Measurements from ENCODE around the gene TMEM248.
"Not testable (repeated sequence)": the region's sequence is repeated elsewhere in the genome, so short reads cannot be mapped to it uniquely, and the experiment has no call there.

TMEM248 gene

DNA sequence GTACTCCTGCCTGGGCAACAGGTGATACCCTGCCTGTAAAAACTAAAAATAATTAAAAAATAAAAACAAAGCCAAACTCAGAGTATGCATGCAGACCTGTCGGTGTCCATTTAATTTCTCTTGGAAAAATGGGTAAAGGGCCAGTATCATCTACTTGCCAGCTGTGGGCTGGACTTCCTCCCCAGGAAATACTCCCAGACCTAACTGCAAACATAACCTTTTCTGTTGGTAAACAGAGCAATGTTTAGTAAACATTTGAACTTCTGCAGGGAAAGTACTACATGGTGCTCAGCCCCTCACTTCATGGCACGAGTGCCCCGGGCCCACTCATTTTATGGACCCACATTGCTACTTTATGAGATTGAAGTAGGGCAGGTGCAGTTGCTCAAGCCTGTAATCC, 10.2 kb upstream of the TMEM248 start:
- DNase-seq: no peak

DNA sequence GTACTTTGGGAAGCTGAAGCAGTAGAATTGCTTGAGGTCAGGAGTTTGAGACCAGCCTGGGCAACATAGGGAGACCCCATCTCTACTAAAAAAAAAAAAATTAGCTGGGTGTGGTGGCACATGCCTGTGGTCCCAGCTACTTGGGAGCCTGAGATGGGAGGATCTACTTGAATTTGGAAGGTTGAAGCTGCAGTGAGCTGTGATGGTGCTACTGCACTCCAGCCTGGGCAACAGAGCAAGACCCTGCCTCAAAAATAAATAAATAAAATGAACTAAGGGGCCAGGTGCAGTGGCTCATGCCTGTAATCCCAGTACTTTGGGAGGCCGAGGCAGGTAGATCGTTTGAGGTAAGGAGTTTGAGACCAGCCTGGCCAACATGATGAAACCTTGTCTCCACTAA, 9.8 kb upstream of the TMEM248 start:
- DNase-seq: not testable (repeated sequence)

DNA sequence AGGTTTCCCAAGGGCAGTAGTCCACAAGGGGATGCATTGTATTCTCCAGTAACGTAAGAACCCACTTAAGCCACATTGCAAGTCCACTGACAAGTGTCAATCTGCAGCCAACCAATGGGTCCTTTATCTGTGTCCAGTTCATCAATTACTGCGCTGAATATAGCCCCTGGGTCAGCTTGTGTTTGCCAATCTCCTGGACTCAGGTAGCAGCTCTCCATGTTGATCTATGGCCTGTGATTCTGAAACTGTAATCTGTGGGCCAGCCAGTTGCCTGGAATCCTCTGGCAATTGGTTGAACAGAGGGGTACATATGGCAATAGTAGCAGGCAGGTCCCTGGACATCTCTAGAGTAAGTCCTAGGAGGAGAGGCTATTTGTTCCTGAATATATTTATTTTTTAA, 8.8 kb upstream of the TMEM248 start:
- no peak for DNase-seq

DNA sequence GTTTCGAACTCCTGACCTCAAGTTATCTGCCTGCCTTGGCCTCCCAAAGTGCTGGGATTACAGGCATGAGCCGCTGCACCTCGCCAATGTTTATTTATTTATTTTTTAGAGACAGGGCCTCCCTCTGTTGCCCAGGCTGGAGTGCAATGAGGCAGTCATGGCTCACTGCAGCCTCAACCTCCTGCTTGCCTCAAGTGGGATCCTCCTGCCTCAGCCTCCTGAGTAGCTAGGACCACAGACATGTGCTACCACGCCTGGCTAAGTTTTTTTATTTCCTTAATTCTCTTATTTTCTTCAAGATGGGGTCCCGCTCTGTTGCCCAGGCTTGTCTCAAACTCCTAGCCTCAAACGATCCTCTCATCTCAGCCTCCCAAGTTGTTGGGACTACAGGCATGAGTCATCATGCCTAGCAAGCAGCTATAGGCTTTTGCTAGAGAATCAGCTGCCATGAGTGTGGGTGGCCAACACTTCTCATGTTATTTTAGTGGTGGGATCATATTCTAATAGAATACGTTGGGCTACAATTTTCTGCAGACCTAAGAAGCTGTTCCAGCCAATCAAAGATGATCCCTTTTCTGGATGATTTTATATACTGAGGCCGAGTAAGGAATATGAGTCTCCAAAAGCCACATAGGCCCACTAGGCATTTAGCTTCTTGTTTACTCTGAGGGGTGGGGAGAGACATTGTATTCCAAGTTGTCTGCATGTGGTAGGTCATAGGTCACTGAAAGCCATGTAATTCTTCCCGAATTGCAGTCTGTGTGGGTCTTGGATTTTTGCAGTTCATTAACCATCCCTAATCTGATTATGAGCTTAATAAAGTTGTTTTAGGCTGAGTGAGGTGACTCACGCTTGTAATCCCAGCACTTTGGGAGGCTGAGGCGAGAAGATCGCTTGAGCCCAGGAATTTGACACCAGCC, 7.6 kb upstream of the TMEM248 start:
- no peak for DNase-seq

DNA sequence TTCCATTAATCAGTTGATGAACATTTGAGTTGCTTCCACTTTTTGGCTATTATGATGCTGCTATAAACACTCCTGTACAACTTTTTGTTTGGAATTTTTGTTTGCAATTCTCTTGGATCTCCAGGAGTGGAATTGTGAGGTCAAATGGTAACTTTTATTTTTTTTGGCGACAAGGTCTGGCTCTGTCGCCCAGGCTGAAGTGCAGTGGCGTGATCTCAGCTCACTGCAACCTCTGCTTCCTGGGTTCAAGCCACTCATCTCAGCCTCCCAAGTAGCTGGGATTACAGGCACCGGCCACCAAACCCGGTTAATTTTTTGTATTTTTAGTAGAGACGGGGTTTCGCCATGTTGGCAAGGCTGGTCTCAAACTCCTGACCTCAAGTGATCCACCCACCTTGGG, 3.1 kb upstream of the TMEM248 start:
- not testable (repeated sequence) for DNase-seq

DNA sequence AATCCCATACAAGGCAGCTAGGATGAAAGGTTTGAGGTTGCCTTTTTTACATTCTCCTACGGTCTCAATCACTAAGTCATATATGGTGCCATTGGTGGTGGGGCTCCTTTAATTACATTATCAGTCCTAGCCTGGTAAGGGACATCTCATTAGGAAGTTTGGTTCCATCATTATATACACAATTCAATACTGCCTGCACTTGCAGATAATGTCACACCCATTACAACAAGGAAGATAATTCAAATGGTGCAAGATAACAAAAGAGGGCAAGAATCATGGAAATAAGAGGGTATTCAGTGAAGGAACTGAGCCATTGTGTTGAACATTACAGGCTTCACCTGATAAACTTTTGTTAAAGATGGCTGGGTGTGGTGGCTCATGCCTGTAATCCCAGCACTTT, 1.7 kb upstream of the TMEM248 start:
- no peak for DNase-seq

DNA sequence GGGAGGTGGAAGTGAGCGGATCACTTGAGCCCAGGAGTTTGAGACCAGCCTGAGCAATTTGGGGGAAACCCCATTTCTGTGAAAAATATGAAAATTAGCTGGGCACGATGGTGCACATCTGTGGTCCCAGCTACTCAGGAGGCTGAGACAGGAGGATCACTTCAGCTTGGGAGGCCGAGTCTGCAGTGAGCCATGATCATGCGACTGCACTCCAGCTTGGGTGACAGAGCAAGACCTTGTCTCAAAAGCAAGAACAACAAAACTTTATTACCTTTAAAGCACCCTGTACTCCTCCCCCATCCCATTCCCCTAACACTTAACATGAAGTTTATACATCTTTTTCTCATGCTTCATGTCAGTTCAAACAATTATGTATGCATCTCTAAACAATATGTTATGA, 1.3 kb upstream of the TMEM248 start:
- DNase-seq: no peak

DNA sequence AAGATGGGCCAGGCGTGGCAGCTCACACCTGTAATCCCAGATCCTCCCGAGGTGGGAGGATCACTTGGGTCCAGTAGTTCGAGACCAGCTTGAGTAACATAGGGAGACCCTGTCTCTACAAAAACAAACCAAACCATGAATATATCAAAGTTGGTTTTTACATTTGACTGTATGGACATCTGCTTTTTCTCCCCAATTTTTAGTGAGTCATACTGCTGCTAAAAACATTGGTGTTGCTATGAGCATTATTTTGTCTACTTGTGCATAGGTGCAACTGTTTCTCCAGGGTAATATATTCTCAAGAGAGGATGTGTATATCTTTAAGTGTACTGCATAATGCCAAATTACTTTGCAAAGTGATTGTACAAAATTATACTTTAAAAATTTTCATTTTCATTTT, 769 bp upstream of the TMEM248 start:
- DNase-seq: no peak

DNA sequence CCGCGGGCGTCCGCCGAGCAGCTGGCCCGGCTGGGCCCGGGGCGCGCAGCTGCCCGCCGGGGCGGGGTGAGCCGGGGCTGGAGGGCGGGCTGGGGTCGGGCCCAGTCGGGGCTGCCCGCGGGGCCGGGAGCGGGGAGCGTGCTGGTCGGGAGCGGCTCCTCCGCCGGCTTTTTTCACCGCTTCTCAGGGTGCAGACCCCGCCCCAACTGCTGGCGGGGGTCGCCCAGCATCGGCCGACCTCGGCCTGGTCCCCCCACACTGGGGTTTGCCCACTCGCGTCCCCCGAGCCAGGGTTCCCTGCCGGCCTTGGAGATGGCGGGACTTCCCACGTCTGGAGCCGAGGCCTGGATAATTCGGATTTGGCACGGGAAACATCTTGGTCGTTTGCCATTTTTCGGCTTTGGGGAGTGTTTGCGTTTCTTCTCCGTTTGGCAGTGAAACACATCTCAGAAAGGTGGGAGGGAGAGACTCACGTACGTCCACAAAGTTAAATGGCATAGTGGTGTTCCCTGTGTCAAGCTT, 432 bp downstream of the TMEM248 start:
- peak; percentile 12 for DNase-seq

DNA sequence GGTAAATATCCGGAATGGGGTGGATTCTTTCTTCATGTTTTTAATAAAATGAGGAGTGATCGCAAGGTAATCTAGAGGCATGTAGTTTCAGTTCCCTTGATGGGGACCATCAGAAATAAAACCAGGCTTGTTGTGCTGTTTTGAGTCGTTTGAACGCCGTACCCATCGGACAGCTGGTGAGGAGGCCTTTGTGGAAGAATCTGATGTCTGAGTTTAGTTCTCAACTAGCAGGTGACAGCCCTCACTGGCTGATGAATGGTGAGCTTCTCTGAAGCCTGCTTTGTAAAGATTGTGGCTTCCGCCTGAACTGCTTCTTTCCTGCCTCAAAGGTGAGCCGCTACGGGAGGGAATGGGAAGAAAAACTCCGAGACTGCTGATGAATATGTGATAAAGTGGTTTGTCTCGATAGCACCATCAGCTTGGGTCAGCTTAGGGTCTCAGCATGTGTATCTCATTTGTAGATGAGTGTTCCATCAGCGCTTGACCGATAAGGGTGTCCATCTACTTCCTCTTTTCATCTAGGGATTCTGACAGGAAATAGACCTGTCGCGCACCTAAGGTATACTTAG, 977 bp downstream of the TMEM248 start:
- peak; percentile 41 for DNase-seq

DNA sequence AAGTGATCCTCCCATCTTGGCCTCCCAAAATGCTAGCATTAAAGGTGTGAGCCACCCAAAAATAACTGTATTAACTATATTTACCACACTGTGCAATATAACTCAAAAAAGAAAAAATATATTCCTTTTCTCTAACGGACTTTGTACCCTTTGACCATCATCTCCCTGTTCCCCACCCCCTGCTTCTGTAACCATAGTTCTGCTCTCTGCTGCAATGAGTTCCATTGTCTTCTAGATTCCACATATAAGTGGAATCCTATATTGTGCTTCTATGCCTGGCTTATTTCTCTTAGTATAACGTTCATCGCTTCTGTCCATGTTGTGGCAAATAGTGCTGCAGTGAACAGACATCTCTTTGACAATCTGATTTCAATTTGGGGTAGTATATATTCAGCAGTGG, 4.2 kb downstream of the TMEM248 start:
- no peak for DNase-seq

DNA sequence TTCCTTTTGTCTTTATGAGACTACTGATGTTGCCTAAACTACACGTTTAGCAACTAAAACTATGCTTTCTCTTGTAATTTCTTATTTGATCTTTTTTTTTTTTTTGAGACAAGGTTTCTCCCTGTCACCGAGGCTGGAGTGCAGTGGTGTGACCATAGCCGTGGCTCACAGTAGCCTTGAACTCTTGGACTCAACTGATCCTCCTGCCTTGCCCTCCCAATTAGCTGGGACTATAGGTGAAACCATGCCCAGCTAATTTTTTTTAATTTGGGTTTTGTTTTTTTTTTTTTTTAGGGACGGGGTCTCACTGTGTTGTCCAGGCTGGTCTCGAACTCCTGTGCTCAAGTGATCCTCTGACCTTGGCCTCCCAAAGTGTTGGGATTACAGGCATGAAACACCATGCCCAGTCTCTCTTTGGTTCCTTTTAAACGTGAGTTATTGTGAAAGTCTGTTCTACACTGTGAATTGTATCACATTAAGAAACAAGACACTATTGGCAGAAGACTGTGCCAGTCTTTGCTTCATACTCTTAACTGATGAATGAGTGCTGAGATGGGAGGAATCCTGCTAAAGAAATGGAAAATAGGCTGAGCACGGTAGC, 6.4 kb downstream of the TMEM248 start:
- DNase-seq: no peak

DNA sequence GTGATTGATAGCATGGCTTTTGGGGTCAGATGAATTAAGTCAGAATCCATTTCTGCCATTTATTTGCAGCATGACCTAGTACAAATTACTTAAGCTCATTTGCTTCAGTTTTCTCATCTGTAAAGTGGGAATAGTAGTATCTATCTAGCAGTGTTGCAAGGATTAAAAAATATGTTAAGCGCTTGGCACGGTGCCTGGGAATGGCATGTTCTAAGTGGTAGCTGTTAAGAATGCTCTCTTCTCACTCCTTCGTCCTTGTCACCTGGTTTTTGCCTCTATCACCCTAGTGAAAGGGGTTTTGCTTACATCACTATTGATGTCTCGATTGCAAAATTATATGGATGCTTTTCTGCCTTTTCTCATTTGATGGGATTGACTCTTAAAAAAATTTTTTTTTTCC, 7.4 kb downstream of the TMEM248 start:
- DNase-seq: no peak

DNA sequence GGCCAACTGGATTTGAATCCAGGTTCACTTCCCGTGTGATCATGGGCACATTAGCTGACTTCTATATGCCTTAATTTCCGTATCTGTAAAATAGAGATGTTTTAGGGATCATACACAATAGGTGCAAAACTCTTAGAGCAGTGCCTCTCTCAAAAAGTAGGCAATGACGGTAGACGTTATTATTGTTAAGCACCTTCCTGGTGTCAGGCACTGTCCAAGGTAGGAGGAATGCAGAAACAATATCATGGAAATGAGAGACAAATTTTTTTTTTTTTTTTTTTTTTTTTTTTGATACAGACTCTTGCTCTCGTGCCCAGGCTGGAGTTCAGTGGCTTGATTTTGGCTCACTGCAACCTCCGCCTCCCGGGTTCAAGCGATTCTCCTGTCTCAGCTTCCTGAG, 8.1 kb downstream of the TMEM248 start:
- DNase-seq: no peak

DNA sequence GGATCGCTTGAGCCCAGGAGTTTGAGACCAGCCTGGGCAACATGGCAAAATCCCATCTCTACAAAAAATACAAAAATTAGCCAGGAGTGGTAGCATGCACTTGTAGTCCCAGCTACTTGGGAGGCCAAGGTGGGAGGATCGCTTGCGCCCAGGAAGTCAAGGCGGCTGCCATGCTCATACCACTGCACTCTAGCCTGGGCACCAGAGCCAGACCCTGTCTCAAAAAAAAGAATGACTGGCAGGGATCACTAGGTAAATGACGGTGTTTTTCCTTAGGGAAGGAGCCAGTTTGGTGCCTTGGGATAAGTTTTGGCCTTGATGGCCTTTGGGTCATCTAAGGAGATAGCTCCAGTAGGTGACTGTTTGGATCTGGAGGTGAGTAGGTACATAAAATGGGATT, 8.9 kb downstream of the TMEM248 start:
- no peak for DNase-seq

DNA sequence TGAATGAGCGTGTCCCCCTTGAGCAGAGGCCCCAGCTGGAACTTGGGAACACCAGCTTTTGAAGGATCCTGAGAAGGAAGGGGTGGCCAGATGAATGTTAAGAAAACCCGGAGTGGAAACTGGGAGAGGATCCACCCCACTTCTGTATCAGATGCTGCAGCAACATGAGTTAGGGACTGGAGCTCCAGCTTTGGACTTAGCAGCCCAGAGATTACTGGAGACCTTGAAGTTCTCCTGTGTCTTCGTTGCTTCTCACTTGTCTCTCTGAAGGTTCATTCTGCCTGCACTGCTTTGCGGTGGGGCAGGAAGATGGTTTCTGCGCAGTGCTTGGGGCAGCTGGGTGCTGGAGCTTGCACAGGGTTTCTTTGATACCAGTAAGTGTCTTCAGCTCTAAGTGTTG, 9.3 kb downstream of the TMEM248 start:
- DNase-seq: no peak

DNA sequence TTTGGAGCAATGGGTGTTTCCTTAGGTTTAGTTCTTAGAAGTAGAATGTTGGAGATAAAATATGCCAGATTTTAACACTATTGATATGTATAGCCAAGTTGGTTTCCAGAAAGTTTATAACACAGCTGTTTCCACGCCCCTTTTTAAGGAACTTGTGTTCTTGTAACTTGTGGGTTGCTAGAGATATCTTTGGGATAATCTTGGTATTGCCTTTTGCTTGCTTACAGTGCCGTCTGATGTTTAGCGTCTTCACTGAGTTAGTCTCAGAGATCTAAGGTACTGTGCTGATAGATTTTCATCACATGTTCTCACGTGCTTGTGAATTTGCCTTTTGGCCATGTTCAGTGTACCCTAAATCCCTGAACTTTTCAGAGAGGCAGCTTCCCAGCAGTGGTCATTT, 12.4 kb downstream of the TMEM248 start:
- no peak for DNase-seq

DNA sequence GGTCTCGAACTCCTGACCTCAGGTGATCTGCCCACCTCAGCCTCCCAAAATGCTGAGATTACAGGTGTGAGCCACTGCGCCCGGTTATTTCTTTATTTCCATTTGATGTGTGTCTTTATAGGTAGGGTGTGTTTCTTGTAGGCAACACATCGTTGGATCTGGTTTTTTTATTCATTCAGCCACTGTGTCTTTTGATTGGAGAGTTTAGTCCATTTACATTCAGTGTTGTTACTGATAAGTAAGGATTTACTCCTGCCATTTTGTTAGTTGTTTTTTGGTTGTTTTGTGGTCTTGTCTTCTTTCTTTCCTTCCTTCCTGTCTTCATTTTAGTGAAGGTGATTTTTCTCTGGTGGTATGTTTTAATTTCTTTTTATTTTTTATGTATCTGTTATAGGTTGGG, 16.9 kb downstream of the TMEM248 start:
- DNase-seq: no peak

DNA sequence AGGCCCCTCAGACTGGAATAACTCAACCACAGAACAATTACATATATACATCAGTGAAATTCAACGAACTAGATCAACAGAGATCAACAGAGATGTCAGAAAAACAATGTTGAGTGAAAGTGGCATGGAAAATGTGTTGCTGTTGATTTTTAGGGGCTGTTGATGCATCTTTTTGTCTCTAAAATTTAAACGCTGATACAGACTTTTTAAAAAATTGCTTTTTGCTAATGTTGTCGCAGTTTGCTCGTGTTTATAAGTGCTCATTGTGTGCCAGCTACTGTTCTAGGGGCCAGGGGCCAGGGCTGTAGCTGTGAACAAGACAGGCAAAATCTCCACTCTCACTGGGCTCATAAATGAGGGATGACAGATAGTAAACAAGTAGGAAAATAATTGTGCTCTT, 18.3 kb downstream of the TMEM248 start:
- no peak for DNase-seq

DNA sequence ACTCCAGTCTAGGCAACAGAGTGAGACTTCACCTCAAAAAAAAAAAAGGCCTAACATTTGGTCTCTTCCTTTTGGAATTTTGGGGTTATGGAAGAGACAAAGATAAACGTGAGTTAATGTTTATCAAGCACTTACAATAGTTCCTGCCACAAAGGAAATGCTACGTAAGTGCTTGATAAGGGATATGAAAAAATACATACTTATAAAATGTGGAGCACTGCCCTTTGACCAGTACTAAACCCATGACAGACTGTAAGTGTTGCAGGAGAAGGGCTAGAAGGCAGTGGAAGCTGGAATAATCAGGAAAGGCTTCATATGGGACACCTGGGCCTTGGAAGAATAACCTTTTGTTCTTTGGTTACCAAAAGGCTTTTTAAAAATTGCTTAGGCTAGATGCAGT, 25.5 kb downstream of the TMEM248 start:
- DNase-seq: no peak

DNA sequence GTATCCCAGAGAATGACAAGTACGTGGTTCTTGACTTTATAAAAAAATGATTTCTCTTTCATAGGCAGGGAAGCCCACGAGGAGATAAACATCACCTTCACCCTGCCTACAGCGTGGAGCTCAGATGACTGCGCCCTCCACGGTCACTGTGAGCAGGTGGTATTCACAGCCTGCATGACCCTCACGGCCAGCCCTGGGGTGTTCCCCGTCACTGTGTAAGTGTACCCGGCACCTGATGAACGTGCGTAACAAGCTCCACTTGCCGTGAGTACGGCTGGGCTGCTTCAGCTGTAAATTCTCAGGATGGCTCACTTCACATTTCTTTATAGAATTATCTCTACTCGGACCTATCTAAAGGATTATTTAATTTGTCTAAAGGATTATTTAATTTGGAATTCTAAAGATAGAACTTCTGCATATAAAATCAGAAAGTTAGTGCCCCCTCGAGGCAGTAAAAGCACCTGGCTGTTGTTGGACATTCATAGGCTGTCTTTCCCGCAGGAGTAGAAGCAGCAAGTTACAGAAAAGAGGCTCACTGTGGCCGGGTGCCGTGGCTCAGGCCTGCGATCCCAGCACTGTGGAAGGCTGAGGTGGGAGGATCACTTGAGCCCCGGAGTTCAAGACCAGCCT, 27.6 kb downstream of the TMEM248 start:
- DNase-seq: no peak

DNA sequence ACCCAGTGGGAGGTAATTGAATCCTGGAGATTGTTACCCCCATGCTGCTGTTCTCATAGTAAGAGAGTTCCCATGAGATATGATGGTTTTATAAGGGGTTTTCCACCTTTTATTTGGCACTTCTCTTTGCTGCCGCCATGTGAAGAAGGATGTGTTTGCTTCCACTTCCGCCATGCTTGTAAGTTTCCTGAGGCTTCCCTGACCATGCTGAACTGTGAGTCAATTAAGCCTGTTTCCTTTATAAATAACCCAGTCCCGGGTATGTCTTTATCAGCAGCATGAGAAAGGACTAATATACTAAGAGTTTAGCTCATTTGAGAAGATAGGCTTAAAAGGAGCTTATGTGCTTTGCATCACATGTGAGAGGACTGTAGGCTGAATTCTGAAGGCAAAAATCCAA, 29.3 kb downstream of the TMEM248 start:
- no peak for DNase-seq

DNA sequence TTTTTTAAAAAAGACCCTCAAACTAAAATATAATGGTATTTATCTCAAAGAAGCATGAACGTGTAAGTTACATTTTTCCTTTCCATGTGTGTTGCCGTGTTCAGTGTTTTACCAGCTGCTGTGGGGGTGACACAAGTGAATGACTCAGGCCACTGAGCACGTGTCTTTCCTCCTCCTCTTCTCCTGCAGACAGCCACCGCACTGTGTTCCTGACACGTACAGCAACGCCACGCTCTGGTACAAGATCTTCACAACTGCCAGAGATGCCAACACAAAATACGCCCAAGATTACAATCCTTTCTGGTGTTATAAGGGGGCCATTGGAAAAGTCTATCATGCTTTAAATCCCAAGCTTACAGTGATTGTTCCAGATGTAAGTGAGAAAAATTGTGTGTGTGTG, 29.7 kb downstream of the TMEM248 start:
- no peak for DNase-seq

All from central memory CD4-positive, alpha-beta T cell (primary cell).